ENCODE results near the gene OR12D1.

Gene OR12D1

DNA sequence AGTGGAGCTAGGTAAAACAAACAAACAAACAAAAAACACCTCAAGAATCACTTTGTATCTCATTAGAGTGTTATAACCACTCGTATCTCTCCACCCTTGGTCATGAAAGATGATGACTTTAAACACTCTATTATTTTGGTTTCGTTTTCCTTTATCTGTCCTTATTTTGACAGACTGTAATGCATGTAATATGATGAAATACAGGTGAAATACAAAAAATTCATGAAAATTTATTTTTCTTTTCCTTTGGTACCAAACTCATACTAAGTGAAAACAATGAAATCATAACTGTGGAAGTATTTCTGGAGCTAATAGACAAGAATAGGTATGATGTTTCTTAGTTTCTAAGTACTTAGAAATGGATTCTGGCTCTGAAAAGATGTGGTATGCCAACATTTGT is 15.2 kb upstream of the OR12D1 start:
- Histone ChIP-seq H3K27me3 (ENCODE audit: insufficient read depth, low read length) (no peaks in the 10 kb centered on the region), H4K20me1 (ENCODE audit: insufficient read depth, low read length) (no peaks in the 10 kb centered on the region), H3K27ac (ENCODE audit: low read depth, low read length, poor library complexity, severe bottlenecking) (no peak overlapping the region), H3K9ac (ENCODE audit: low read length) (no peak overlapping the region), H3K4me1 (ENCODE audit: insufficient read depth, low read length, severe bottlenecking) (no peaks in the 10 kb centered on the region), H3K9me3 (ENCODE audit: low read length) (no peaks in the 10 kb centered on the region), H3K9me2 (ENCODE audit: low read depth, low read length) (no peaks in the 10 kb centered on the region), H3K4me2 (ENCODE audit: low read length) (no peak overlapping the region), H2AFZ (ENCODE audit: low read length) (no peak overlapping the region), H3F3A (ENCODE audit: insufficient read depth, low read length) (no peaks in the 10 kb centered on the region), H3K4me3 (ENCODE audit: low read depth, low read length, poor library complexity, severe bottlenecking) (no peak overlapping the region), H3K79me2 (ENCODE audit: insufficient read depth, low read length) (no peaks in the 10 kb centered on the region), H3K36me3 (ENCODE audit: insufficient read depth, low read length) (no peaks in the 10 kb centered on the region)
- no peak for TF ChIP-seq EZH2 (IDR thresholded peaks at IDR 0.05; ENCODE audit: borderline replicate concordance, low read length)
- TF ChIP-seq, protein P1, sequence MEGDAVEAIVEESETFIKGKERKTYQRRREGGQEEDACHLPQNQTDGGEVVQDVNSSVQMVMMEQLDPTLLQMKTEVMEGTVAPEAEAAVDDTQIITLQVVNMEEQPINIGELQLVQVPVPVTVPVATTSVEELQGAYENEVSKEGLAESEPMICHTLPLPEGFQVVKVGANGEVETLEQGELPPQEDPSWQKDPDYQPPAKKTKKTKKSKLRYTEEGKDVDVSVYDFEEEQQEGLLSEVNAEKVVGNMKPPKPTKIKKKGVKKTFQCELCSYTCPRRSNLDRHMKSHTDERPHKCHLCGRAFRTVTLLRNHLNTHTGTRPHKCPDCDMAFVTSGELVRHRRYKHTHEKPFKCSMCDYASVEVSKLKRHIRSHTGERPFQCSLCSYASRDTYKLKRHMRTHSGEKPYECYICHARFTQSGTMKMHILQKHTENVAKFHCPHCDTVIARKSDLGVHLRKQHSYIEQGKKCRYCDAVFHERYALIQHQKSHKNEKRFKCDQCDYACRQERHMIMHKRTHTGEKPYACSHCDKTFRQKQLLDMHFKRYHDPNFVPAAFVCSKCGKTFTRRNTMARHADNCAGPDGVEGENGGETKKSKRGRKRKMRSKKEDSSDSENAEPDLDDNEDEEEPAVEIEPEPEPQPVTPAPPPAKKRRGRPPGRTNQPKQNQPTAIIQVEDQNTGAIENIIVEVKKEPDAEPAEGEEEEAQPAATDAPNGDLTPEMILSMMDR (IDR thresholded peaks at IDR 0.05; ENCODE audit: low read length), result no peak

DNA sequence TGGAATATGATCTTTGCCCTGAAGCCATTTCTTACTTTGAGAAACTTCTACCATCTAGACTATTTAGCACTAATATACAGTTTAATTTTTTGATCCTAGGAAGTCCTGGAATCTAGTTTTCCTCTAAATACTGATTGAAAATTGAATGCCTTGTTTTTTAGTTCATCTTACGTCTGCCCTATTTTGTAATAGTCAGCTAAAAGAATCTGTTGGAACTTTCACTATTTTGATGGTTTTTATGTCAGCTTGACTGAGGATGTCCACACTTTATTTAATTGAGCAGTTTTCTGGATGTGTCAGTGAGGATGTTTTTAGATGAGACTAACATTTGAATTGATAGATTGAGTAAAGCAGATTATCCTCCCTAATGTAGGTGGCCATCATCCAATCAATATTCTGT is 10.9 kb upstream of the OR12D1 start:
- no peak overlapping the region for H3K9ac ChIP-seq (ENCODE audit: low read length)
- H3F3A ChIP-seq (ENCODE audit: insufficient read depth, low read length), result no peaks in the 10 kb centered on the region
- no peaks in the 10 kb centered on the region for H3K9me2 ChIP-seq (ENCODE audit: low read depth, low read length)
- H2AFZ ChIP-seq (ENCODE audit: low read length), result no peak overlapping the region
- no peaks in the 10 kb centered on the region for H3K4me1 ChIP-seq (ENCODE audit: insufficient read depth, low read length, severe bottlenecking)
- H3K4me2 ChIP-seq (ENCODE audit: low read length), result no peak overlapping the region
- H3K27me3 ChIP-seq (ENCODE audit: insufficient read depth, low read length), result no peaks in the 10 kb centered on the region
- no peak overlapping the region for H3K4me3 ChIP-seq (ENCODE audit: low read depth, low read length, poor library complexity, severe bottlenecking)
- H3K9me3 ChIP-seq (ENCODE audit: low read length), result no peaks in the 10 kb centered on the region
- no peaks in the 10 kb centered on the region for H3K36me3 ChIP-seq (ENCODE audit: insufficient read depth, low read length)
- TF ChIP-seq, protein P1 (IDR thresholded peaks at IDR 0.05; ENCODE audit: low read length), result no peak
- TF ChIP-seq EZH2 (IDR thresholded peaks at IDR 0.05; ENCODE audit: borderline replicate concordance, low read length), result no peak
- no peaks in the 10 kb centered on the region for H4K20me1 ChIP-seq (ENCODE audit: insufficient read depth, low read length)
- no peak overlapping the region for H3K27ac ChIP-seq (ENCODE audit: low read depth, low read length, poor library complexity, severe bottlenecking)
- no peaks in the 10 kb centered on the region for H3K79me2 ChIP-seq (ENCODE audit: insufficient read depth, low read length)

GRCh38 chr6:29419516-29419915 is 4.8 kb downstream of the OR12D1 start:
- TF ChIP-seq EZH2 (IDR thresholded peaks at IDR 0.05; ENCODE audit: borderline replicate concordance, low read length), result no peak
- TF ChIP-seq, protein P1 (IDR thresholded peaks at IDR 0.05; ENCODE audit: low read length), result no peak
- Histone ChIP-seq H3K27ac (ENCODE audit: low read depth, low read length, poor library complexity, severe bottlenecking) (no peak overlapping the region), H3K9ac (ENCODE audit: low read length) (no peak overlapping the region), H3K36me3 (ENCODE audit: insufficient read depth, low read length) (no peaks in the 10 kb centered on the region), H3K4me3 (ENCODE audit: low read depth, low read length, poor library complexity, severe bottlenecking) (no peak overlapping the region), H3K4me2 (ENCODE audit: low read length) (no peak overlapping the region), H3K4me1 (ENCODE audit: insufficient read depth, low read length, severe bottlenecking) (no peaks in the 10 kb centered on the region), H3K27me3 (ENCODE audit: insufficient read depth, low read length) (no peaks in the 10 kb centered on the region), H4K20me1 (ENCODE audit: insufficient read depth, low read length) (no peaks in the 10 kb centered on the region), H2AFZ (ENCODE audit: low read length) (no peak overlapping the region), H3F3A (ENCODE audit: insufficient read depth, low read length) (no peaks in the 10 kb centered on the region), H3K9me3 (ENCODE audit: low read length) (0 out of 2 replicates have a peak, but pooled peaks cover 2% of the 10 kb centered on the region), H3K9me2 (ENCODE audit: low read depth, low read length) (no peaks in the 10 kb centered on the region), H3K79me2 (ENCODE audit: insufficient read depth, low read length) (no peaks in the 10 kb centered on the region)

All from OCI-LY1 (cell line).